Measurements from ENCODE around the gene GALM. TPM values are rescaled to one million over a fixed set of nuclear protein-coding genes. Genes with fewer than 3 reads are reported as not detected.

Gene GALM
- total and polyA plus RNA-seq, 2 of the 8 experiments (the other 6 are each of a cell fraction or from before 2014, with no cell fraction given), result 9.9 to 13.1 TPM

DNA sequence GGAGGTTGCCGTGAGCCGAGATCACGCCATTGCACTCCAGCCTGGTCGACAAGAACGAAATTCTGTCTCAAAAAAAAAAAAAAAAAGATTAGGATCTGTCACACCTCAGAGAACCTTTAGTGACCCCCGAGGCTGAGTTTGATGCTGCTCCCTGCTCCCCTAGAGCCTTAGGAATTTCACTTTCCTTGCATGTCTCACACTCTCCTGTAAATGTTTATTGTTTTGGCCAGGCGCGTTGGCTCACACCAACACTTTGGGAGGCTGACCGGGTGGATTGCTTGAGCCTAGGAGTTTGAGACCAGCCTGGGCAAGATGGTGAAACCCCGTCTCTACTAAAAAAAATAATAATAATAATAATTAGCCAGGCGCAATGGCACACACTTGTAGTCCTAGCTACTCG is 53.8 kb downstream of the GALM start:
- H3K36me3 ChIP-seq (ENCODE audit: control insufficient read depth in 2 of 4, insufficient read depth in 4 of 4, low read length in 3 of 4), result no peaks in the 10 kb centered on the region
- WGBS, 2 experiments (ENCODE audit: extremely low coverage in 1 of 2, insufficient coverage in 1 of 2, insufficient read length in 1 of 2, insufficient replicate concordance in 2 of 2, low coverage in 1 of 2, low lambda C conversion rate in 2 of 2, missing lambda C conversion rate in 1 of 2), result 92% methylated on average over 9 of the region's 12 CpGs; no CpG with 5 or more reads in 1 of the 2 experiments
- no peak for FAIRE-seq

More for the DNA sequence above, 53.8 kb downstream of the GALM start:
- Histone ChIP-seq H2BK120ac (replicated peaks; ENCODE audit: low read depth, low read length) (no peak overlapping the region), H3K4me1 (replicated peaks in 1 of 4; ENCODE audit: control insufficient read depth in 3 of 4, insufficient read depth in 4 of 4, low read length in 3 of 4) (no peaks in the 10 kb centered on the region), H3K79me1 (ENCODE audit: low read depth, low read length) (no peaks in the 10 kb centered on the region), H4K91ac (replicated peaks; ENCODE audit: insufficient read length, low read length) (no peak overlapping the region), H3K27me3 (replicated peaks in 1 of 4; ENCODE audit: control insufficient read depth in 3 of 4, extremely low read depth in 1 of 4, insufficient read depth in 3 of 4, low read length in 3 of 4) (no peaks in the 10 kb centered on the region), H3K4me2 (ENCODE audit: insufficient read depth in 1 of 2, low read depth in 2 of 2, low read length in 2 of 2) (no peak overlapping the region), H3K4me3 (ENCODE audit: extremely low read depth in 1 of 4, insufficient read depth in 2 of 4, low read depth in 3 of 4, low read length in 4 of 4) (no peak overlapping the region), H2BK5ac (ENCODE audit: low read depth, low read length) (no peak overlapping the region), H4K20me1 (replicated peaks in 1 of 2; ENCODE audit: control insufficient read depth in 1 of 2, insufficient read depth in 2 of 2, low read length in 2 of 2) (no peaks in the 10 kb centered on the region), H3K4ac (replicated peaks; ENCODE audit: insufficient read length, low read depth, low read length) (no peak overlapping the region), H3K9ac (replicated peaks in 1 of 4; ENCODE audit: extremely low read depth in 1 of 4, low read depth in 3 of 4, low read length in 3 of 4) (no peak overlapping the region), H3K23me2 (ENCODE audit: low read depth, low read length) (no peaks in the 10 kb centered on the region), H3K56ac (replicated peaks; ENCODE audit: insufficient read length, low read depth, low read length) (no peak overlapping the region), H2BK12ac (ENCODE audit: low read depth, low read length) (no peak overlapping the region), H4K5ac (ENCODE audit: insufficient read length, low read depth, low read length) (no peak overlapping the region), H3K18ac (ENCODE audit: extremely low read depth, low read length) (no peak overlapping the region), H3K14ac (ENCODE audit: insufficient read length) (no peak overlapping the region), H3K9me3 (ENCODE audit: insufficient read depth in 2 of 2, low read depth in 1 of 2, low read length in 1 of 2) (no peaks in the 10 kb centered on the region), H3K79me2 (ENCODE audit: control insufficient read depth in 1 of 2, insufficient read depth in 2 of 2, low read length in 2 of 2) (no peaks in the 10 kb centered on the region), H3K23ac (ENCODE audit: insufficient read length) (no peak overlapping the region), H2BK20ac (ENCODE audit: low read length) (no peak overlapping the region), H2BK15ac (ENCODE audit: low read length) (no peak overlapping the region), H2AFZ (ENCODE audit: low read length) (no peak overlapping the region), H2AK5ac (ENCODE audit: low read depth, low read length) (no peak overlapping the region), H4K8ac (ENCODE audit: extremely low read depth, insufficient read depth, low read length) (no peak overlapping the region), H3K27ac (ENCODE audit: low read depth, low read length) (no peak overlapping the region)
- no peak for TF ChIP-seq SP4 (IDR thresholded peaks at IDR 0.05; ENCODE audit: low read length)
- TF ChIP-seq FOSL1 (IDR thresholded peaks at IDR 0.05; ENCODE audit: insufficient read depth, low read depth, low read length), result no peak
- no peak for TF ChIP-seq SIN3A (conservative IDR thresholded peaks at IDR 0.05 in 1 of 2, IDR thresholded peaks at IDR 0.05 in 1 of 2; ENCODE audit: low read depth in 1 of 2, low read length in 2 of 2)
- TF ChIP-seq EP300 (IDR thresholded peaks at IDR 0.05; ENCODE audit: borderline replicate concordance in 1 of 2, low read depth in 2 of 2, low read length in 2 of 2), result no peak
- no peak for TF ChIP-seq CHD2 (IDR thresholded peaks at IDR 0.05; ENCODE audit: low read length)
- TF ChIP-seq TCF12 (IDR thresholded peaks at IDR 0.05; ENCODE audit: low read depth, low read length), result no peak
- ChIA-PET POLR2A (ENCODE audit: partially characterized antibody) (interaction anchor here (0.7 kb wide), 1 partner anchor 14 kb away, joined by 3 read pairs; no protein-coding TSS in a partner anchor), CTCF (ENCODE audit: partially characterized antibody) (interaction anchor here (0.6 to 1.4 kb wide), 3 partner anchors 30 to 242 kb away, joined by 4 to 9 read pairs (median 5); no protein-coding TSS in a partner anchor)
- DNase-seq (ENCODE audit: low read depth in 1 of 2, low spot score in 2 of 2), result no peak
